LoVo (cell line): ENCODE measurements around the gene SDR42E2.
A peak's percentile ranks its signal among the peaks of the same experiment; 100 is the strongest.
"Not testable (repeated sequence)": the region's sequence is repeated elsewhere in the genome, so short reads cannot be mapped to it uniquely, and the experiment has no call there.

Experiments used
- DNase-seq: peaks from one replicate; pipeline ENCODE4 v3.0.0-alpha.2; 2016; ENCODE audit warnings: low spot score

SDR42E2 gene

DNA sequence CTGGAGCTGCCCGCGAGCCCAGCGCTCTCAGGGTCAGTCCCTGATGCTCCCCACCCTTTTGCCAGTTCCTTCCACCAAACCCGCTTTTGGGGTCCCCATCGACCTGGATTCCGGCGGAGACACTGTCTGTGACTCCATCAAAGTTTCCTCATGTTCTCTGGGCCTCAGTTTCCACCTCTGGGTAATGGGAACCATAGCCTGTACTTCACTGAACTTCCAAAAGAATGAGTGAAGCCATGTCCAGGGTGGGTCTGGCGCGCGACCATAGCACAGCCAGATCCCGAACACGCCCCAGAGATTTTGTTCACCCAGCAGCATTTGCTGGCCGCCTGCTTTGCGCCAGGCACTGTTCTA, 327 bp downstream of the SDR42E2 start:
- DNase-seq, result no peak

DNA sequence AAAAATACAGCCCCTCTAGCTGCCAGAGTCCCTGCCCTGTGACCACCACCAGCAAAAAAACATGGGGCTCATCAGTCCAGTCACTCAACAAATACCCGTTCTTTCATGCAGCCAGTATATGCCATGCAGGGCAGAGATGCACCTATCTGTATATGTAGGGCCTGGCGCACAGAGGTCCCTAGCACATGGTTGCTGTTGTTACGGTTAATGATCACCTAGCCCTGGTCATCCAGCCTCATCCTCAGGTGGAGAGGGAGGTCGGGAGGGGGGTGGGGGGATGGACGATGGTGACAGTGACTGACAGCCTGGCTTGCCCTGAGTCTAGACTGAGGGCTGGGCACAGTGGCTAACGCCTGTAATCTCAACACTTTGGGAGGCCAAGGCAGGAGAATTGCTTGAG, 1.5 kb downstream of the SDR42E2 start:
- DNase-seq, result no peak

- no peak for DNase-seq
Observed at GRCh38 chr16:22164482-22164881, 2.2 kb downstream of the SDR42E2 start.

DNA sequence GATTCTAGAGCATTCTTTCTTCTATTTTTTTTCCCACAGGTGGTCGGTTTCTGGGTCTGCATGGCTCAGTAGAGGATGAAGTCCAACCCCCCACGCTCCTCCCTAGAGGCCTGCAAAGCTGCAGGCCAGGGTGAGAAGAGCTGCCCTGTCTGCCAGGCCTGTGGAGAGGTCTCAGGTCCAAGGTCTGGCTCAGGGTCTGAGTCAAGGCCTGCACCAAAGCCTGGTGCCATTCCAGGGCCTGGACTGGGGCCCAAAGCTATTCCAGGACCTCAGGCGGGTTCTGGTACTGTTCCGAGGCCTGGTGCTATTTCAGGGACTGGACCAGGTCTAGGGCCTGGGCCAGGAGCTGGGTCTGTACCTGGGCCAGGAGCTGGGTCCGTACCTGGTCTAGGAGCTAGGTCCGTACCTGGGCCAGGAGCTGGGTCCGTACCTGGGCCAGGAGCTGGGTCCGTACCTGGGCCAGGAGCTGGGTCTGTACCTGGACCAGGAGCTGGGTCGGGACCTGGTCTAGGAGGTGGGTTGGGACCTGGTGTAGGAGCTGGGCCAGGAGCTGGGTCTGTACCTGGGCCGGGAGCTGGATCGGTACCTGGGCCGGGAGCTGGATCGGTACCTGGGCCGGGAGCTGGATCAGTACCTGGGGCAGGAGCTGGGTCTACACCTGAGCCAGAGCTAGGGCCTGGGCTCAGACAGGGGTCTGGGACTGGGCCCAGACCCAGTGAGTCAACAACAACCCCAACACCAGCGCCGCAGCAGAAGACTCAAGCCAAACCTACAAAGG, 3.4 kb downstream of the SDR42E2 start:
- no peak for DNase-seq

- no peak for DNase-seq
Observed at GRCh38 chr16:22171953-22172352, 9.6 kb downstream of the SDR42E2 start.

GRCh38 chr16:22172642-22173041, 10.3 kb downstream of the SDR42E2 start:
- DNase-seq, result not testable (repeated sequence)

GRCh38 chr16:22174642-22175041, 12.3 kb downstream of the SDR42E2 start:
- DNase-seq, result no peak

DNA sequence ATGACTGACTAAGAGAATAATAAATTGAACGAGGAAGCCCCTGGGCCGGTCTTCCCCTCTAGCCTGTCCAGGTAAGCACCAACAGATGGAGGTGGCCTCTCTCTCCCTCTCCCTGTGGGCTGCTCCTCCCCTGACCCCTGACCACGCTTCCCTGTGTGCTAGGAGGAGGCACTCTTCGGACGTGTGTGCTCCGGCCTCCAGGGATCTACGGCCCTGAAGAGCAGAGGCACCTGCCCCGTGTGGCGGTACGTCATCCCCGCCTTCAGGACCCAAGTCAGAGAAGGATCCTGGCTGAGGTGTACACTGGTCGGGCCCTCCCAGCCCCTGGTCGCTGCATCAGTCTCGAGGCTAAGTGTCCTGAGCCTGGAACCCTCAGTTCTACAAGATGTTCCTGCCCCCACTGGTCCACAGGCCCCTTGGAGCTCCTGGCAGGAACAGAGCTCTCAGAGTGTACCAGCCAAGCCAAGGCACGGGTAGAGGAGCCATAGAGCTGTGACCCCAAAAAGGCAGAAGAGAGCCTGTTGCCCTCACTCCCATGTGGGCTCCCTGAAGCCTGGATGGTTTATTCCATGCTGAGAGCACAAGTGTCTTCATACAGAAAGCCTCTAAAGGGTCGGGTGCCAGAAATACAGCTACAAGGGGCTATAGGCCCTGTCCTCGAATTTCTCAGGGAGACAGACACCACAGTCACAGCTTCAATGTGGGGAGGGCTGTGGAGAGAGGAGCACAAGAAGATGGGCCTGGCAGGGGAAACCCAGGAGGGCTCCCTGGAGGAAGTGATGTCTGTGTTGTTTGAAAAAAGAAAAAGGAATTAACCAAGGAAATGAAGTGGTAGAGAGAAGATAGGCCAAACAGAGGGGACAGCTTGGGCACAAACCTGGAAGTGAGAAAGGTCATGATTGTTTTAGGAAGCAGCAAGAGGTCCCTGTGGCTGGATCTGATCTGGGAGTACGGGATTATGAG, 15.9 kb downstream of the SDR42E2 start:
- DNase-seq, result no peak

GRCh38 chr16:22181426-22181825, 19.1 kb downstream of the SDR42E2 start:
- no peak for DNase-seq

DNA sequence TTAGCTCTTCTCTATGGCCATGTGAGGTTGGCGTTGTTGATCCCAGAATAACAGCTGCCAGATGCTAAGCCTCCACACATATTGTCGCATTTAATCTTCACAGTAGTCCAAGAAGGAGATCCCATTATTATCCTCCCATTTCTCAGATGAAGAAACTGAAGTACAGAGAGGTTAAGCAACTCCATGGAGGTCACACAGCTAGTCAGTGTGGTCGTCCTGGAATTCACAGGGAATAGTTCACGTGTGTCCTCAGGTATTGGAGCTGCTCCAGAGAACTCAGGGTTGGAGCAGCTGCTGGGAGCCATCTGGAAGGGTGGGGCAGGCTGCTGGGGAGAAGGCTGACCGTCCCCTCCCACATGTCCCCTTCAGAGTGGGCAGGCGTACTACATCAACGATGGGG, 19.5 kb downstream of the SDR42E2 start:
- DNase-seq, result no peak

DNA sequence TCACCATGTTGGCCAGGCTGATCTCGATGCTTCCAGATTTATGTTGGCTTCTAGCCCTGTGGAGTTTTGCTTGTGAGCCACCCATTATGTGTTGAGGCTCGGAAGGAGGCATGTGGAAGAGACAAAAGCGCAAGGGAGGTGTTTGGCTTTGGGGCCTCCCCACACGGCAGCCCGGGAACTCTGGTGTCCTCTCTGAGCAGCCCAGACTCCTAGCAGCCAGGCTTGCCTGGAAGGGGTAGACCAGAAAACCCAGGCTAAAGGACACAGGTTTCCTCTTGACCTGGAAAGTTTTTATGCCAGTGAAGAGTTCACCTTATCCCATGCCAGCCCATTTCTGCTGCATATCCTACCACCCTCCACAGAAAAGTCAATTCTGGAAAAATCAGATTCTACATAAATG, 21.0 kb downstream of the SDR42E2 start:
- no peak for DNase-seq

DNA sequence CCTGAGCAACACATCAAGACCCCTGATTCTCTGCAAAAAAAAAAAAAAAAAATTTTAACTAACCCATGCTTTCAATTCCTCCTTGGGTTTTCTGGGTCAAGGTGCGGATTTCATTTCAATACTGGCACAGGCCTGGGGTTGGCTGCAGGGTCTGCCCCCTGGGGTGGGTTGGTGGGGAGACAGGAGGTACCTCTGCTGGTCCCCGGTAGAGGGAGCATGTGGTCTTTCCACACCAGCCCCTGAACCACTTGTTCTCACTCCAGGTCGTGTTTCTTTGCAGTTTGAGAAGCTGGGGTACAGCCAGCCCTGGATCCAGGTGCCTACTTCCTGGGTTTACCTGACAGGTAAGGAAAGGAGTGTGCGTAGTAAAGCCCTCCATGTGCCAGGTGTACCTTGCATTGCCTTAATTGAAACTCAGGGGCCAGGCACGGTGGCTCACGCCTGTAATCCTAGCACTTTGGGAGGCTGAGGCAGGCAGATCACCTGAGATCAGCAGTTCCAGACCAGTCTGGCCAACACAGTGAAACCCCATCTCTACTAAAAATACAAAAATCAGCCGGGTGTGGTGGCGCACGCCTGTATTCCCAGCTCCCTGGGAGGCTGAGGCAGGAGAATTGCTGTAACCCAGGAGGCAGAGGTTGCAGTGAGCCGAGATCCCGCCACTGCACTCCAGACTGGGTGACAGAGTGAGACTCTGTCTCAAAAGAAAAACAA, 21.8 kb downstream of the SDR42E2 start:
- DNase-seq, result no peak

- no peak for DNase-seq
Observed at GRCh38 chr16:22184615-22184968, 22.3 kb downstream of the SDR42E2 start.

- no peak for DNase-seq
Observed at GRCh38 chr16:22186517-22186916, 24.2 kb downstream of the SDR42E2 start.

DNA sequence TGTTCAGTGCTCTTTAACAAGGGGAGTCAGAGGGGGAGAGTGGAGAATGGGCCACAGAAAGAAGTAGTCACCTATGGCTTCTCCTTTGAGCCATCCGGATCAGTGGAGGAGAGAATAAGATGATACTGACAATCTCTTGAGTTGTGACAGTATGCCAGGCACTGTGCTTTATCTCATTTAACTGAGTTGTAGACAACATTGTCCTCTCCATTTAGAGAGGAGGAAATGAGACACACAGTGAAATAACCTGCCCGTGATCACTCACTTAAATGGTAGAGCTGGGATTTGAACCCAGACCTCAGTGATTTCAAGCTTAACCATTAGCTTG, 25.9 kb downstream of the SDR42E2 start:
- no peak for DNase-seq

GRCh38 chr16:22188595-22189442, 26.5 kb downstream of the SDR42E2 start:
- peak; percentile 87 for DNase-seq

DNA sequence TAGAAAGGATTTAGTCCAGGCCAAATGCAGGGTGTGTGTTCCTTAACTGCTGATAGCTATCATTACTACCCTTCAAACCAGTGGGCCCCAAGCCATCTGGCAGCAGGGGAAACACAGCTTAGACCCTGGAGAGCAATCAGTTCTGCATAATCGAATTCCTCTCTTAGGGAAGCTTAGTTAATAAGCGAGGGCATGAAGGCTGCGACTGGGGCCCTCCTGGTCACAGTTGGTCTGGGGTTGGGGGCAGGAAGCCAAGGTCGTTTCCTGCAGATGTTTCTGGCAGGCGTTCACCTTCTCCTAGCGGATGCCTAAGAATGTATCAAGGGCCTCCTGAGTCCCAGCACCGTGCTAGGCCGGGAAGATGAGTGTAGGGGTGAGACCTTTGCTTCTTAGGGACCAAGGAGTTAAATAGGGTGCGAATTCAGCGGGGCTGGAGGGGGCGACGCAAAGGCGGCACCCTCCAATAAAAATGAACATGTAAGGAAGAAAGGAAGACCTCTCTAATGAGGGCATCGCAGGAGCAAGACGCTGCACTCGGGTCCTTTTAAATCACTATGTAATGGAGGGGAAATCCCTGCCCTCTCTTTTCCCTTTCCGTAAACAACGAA, 27.3 kb downstream of the SDR42E2 start:
- no peak for DNase-seq

DNA sequence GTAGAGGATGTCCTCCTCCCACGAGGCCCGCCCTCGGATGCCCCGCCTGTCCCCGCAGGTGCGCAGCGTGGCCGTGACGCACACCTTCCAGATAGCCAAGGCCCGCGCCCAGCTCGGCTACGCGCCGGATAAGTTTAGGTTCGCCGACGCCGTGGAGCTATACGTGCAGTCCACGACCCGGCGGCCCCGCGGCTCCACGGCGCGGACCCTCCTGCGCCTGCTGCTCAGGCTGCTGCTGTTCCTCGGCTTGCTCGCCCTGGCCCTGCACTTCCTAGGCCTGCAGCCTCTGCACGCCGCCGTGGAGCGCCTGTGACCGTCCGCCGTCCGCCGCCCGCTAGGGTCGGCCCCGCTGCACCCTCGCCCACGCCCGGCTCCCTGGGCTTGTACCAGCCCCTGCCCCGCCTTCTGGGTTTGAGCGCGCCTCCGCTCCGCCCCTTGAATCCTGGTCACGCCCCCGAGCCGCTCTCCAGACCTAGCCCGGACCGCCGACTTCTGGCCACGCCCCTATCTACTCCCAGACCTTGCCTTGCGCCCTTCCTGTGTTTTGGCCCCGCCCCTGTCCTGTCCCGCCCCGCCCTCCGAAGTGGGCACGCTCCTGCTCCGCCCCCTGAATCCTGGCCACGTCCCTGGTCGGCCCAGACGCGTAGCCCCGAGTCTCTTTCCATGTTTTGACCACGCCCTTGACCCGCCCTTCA, 27.9 kb downstream of the SDR42E2 start:
- DNase-seq, result peak; percentile 51

DNA sequence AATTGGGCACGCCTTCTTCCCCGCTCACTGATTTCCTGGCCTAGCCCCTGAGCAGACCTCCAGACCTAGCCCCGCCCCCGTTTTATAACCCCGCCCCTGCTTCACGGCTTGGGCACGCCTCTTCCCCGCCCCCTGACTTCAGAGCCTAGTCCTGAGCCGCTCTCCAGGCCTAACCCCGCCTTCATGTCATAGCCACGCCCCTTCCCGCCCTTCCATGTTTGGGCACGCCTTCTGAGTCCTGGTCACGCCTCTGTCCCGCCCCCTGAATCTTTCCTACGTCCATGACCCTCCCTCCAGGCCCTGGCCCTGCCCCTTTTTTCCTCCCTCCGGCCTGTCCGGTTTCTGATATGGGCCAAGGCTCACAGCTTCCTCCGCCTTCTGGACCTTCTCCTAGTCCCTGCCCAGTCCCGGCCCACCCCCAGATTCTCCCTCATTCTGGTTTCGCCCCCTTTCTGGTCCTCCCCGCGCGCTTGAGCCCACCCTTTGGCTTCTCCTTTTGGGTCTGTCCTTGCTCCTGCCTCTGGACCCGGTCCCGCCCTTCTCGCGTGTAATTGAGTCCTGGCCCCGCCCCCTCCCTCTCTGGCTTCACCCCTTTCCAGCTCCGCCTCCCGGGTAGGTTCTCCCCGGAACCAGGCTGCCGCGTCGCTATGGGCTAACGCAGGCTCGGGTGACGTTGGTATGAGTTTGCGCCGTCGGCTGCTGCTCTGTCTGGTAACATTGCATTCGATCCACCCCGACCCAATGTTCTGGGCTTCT, 28.6 kb downstream of the SDR42E2 start:
- peak; percentile 100 for DNase-seq
